Nephron progenitor cell (in vitro differentiated cells): ENCODE results near the gene SLC12A2.
A peak's percentile ranks its signal among the peaks of the same experiment; 100 is the strongest.

ENCODE experiments used
- DNase-seq: peaks from one replicate; pipeline ENCODE4 v3.0.0; 2021
- H3K27ac Mint-ChIP-seq: 2 replicates; pipeline ENCODE4 v1.8.0; 2021; ENCODE audit warnings: mild to moderate bottlenecking, moderate library complexity, mixed read lengths
- H3K27me3 Mint-ChIP-seq: 2 replicates; pipeline ENCODE4 v1.8.0; 2021; ENCODE audit warnings: mild to moderate bottlenecking, low read depth, mixed read lengths; ENCODE audit not compliant: poor library complexity
- H3K36me3 Mint-ChIP-seq: 2 replicates; pipeline ENCODE4 v1.8.0; 2021; ENCODE audit warnings: low read depth, mixed read lengths
- H3K4me1 Mint-ChIP-seq: 2 replicates; pipeline ENCODE4 v1.8.0; 2021; ENCODE audit warnings: mixed read lengths
- H3K4me3 Mint-ChIP-seq: 2 replicates; pipeline ENCODE4 v1.8.0; 2021; ENCODE audit warnings: mild to moderate bottlenecking, moderate library complexity, mixed read lengths
- H3K9me3 Mint-ChIP-seq: 2 replicates; pipeline ENCODE4 v1.8.0; 2021; ENCODE audit warnings: mild to moderate bottlenecking, moderate library complexity, mixed read lengths
- CTCF ChIP-seq: fragments of 200-600 bp; sonication (generic); IDR thresholded peaks from 2 replicates; pipeline ENCODE4 v1.5.0; 2021; ENCODE audit warnings: antibody characterized with exemption

Gene SLC12A2

DNA sequence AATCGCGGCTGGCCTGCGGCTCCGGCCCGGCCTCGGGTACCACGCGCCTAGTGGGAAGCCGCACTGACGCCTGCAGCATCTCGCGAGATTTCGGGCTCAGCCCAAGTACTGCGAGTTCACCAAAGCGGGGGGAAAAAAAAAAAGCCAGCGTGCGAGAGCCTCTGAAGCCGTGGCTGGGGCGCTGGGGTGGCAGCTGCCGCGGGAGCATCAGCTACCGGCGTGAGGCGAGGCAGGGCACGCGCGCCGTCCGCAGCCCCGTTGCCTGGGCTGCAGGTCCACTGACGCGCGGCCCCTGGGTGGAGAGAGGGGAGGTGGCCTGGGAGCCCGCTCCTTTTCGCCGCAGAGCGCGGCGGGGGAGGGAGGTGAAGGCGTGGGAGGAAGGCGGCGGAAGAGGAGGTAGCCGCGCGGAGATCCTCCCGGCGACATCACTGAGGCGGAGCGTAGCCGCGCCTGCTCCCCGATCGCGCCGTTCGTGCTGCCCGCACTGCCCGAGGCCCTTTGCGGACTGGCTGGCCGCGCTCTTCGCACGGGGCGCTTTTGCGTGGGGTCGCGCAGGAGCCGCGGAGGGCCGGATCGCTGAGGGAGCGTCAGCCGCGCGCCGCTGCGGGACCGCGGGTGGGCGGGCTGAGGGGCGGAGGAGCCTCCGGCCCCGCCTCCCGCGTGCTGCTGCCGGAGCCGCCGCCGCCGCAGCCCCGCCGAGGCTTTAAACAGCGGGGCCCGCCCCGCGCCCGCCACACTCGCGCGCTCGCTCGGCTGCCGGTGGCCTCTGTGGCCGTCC, at the start of gene SLC12A2:
Gene SLC12A2, plus strand, starts transcription at position 734 of the 778 bp plus-strand sequence. CDS start 189 bp downstream, outside the sequence.
- DNase-seq: peak; percentile 86
- Mint-ChIP-seq H3K4me1 (peaks cover 60% of the 10 kb centered on the region), H3K27ac (peak within 1 kb of the TSS; percentile 96), H3K9me3 (no peaks in the 10 kb centered on the region), H3K4me3 (peak within 1 kb of the TSS; percentile 91), H3K36me3 (peaks cover 13% of the 10 kb centered on the region), H3K27me3 (peaks cover 2% of the 10 kb centered on the region)
- no peak for TF ChIP-seq CTCF

- Mint-ChIP-seq H3K4me1 (peaks cover 33% of the 10 kb centered on the region), H3K9me3 (peaks cover 33% of the 10 kb centered on the region), H3K27ac (no peak overlapping the region), H3K4me3 (peak overlapping the region; percentile 41), H3K36me3 (peaks cover 40% of the 10 kb centered on the region), H3K27me3 (no peaks in the 10 kb centered on the region)
- TF ChIP-seq CTCF: no peak
- peak; percentile 69 for DNase-seq
These were observed 47.9 kb upstream of the SLC12A2 start for GRCh38 chr5:128035689-128036088.

- DNase-seq: no peak
- Mint-ChIP-seq H3K27ac (no peak overlapping the region), H3K9me3 (peaks cover 24% of the 10 kb centered on the region), H3K36me3 (peaks cover 30% of the 10 kb centered on the region), H3K4me1 (peaks cover 33% of the 10 kb centered on the region), H3K4me3 (no peak overlapping the region), H3K27me3 (no peaks in the 10 kb centered on the region)
- no peak for TF ChIP-seq CTCF
These were observed 46.6 kb upstream of the SLC12A2 start for GRCh38 chr5:128036950-128037349.

DNA sequence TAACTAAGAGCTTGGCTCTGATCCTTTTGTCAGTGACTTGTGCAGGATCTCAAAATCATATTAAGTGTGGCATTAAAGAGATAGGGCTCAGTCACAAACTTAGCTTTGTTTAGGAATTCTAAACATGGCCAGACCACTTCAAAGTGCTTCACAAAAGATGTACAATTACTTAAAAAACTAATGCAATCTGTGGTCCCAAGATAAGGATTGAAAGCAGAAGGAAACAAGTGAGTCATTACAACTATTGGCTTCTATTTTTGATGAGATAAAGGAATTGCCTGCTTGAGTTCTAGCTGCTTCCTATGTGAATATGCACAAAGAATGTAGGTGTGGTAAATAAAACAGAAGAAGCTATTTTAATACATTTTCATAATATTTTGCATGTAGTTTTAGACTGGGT, 44.9 kb upstream of the SLC12A2 start:
- H3K36me3 Mint-ChIP-seq: peaks cover 29% of the 10 kb centered on the region
- no peak overlapping the region for H3K4me3 Mint-ChIP-seq
- no peaks in the 10 kb centered on the region for H3K27me3 Mint-ChIP-seq
- no peak for TF ChIP-seq CTCF
- peaks cover 7% of the 10 kb centered on the region for H3K9me3 Mint-ChIP-seq
- DNase-seq: no peak
- H3K27ac Mint-ChIP-seq: no peak overlapping the region
- peaks cover 33% of the 10 kb centered on the region for H3K4me1 Mint-ChIP-seq

DNA sequence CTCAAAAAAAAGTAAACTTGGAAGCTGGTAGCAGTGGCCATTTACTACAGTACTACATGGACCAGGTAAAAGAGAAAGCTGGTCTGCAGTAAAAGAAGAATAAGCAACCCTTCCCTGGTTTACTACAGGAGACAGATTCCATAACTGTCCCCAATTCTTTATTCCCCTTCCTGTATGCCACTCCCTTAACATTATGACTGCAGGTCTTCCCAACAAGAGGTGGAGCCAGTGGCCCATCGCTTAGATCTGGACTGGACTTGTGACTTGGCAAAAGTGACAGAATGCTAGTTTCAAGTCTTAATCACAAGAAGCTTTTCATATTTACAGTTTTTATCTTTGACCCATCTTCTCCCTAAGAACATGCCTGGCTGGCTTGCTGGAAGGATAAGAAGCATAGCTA, 42.6 kb upstream of the SLC12A2 start:
- H3K36me3 Mint-ChIP-seq: peaks cover 33% of the 10 kb centered on the region
- H3K27ac Mint-ChIP-seq: no peak overlapping the region
- H3K4me1 Mint-ChIP-seq: peaks cover 15% of the 10 kb centered on the region
- no peak for DNase-seq
- peaks cover 9% of the 10 kb centered on the region for H3K9me3 Mint-ChIP-seq
- no peaks in the 10 kb centered on the region for H3K27me3 Mint-ChIP-seq
- TF ChIP-seq CTCF: no peak
- no peak overlapping the region for H3K4me3 Mint-ChIP-seq

- Mint-ChIP-seq H3K36me3 (peaks cover 60% of the 10 kb centered on the region), H3K27me3 (no peaks in the 10 kb centered on the region), H3K27ac (no peak overlapping the region), H3K4me1 (no peaks in the 10 kb centered on the region), H3K9me3 (peaks cover 48% of the 10 kb centered on the region), H3K4me3 (no peak overlapping the region)
- no peak for TF ChIP-seq CTCF
- DNase-seq: no peak
These were observed 30.8 kb upstream of the SLC12A2 start for GRCh38 chr5:128052780-128053179.
